T-helper 17 cell (primary cell): ENCODE data around the gene BPIFB6. TPM values are rescaled to one million over a fixed set of nuclear protein-coding genes. Genes with fewer than 3 reads are reported as not detected.
A peak's percentile ranks its signal among the peaks of the same experiment; 100 is the strongest.

Experiments used
- ATAC-seq: fragments of 150-1000 bp; cut with Tn5 transposase; 2 replicates; pipeline ENCODE4 v1.10.0; 2021; ENCODE audit warnings: mild to moderate bottlenecking, moderate library complexity
- DNase-seq, 3 donors: peaks; one replicate each; pipeline versions ENCODE4 v3.0.0 to v3.0.0-alpha.2; 2020 to 2021
- H3K9me3 ChIP-seq: one replicate; pipeline ENCODE4 v1.7.0; 2013; ENCODE audit warnings: low read length, mild to moderate bottlenecking; ENCODE audit not compliant: control insufficient read depth, poor library complexity, severe bottlenecking
- H3K27ac Mint-ChIP-seq: one replicate; pipeline ENCODE4 v1.8.0; 2022; ENCODE audit warnings: mild to moderate bottlenecking, moderate library complexity, mixed read lengths
- H3K27me3 Mint-ChIP-seq: one replicate; pipeline ENCODE4 v1.8.0; 2022; ENCODE audit warnings: mixed read lengths
- H3K36me3 Mint-ChIP-seq: one replicate; pipeline ENCODE4 v1.8.0; 2022; ENCODE audit warnings: low read depth, mixed read lengths
- H3K4me1 Mint-ChIP-seq: one replicate; pipeline ENCODE4 v1.8.0; 2022; ENCODE audit warnings: mild to moderate bottlenecking, mixed read lengths
- H3K4me3 Mint-ChIP-seq: one replicate; pipeline ENCODE4 v1.8.0; 2022; ENCODE audit warnings: mild to moderate bottlenecking, moderate library complexity, mixed read lengths
- total RNA-seq, 4 donors: library from RNA in 2 of 4; stranded (reverse) in 2 of 4; gene quantifications; one replicate each; pipeline ENCODE4 v1.2.3 and lab custom pipeline; 2022 to 2026

Gene BPIFB6
- total RNA-seq, 2 donors from 2014 or later, result not detected

GRCh38 chr20:33062105-33062824, 30.8 kb downstream of the BPIFB6 start:
- Mint-ChIP-seq H3K4me3 (no peak overlapping the region), H3K4me1 (peaks cover 8% of the 10 kb centered on the region)

DNA sequence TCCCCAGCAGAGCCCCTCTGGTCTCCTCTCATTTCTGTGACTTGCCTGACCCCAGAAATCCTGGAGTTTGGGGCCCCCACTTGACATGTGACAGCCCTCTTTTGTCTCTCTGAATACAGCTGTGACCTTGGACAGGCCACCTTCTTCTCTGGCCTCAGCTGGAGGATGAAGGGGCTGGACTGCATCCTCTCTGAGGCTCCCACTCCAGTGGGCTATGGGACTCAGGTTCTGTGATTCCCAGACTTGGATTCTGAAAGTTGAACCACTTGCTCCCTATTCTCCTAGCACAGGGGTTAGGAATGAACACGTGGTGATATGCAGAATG, 31.3 kb downstream of the BPIFB6 start:
- DNase-seq (no peak), ATAC-seq (no peak)
- Mint-ChIP-seq H3K36me3 (no peaks in the 10 kb centered on the region), H3K27ac (peak overlapping the region; percentile 74), H3K4me1 (peaks cover 7% of the 10 kb centered on the region), H3K27me3 (no peaks in the 10 kb centered on the region), H3K4me3 (no peak overlapping the region)
- H3K9me3 ChIP-seq, result no peaks in the 10 kb centered on the region

More at GRCh38 chr20:33062105-33062824, 30.8 kb downstream of the BPIFB6 start:
- H3K27ac Mint-ChIP-seq, result peak overlapping the region; percentile 74
- no peaks in the 10 kb centered on the region for H3K36me3 Mint-ChIP-seq
- no peak for ATAC-seq
- DNase-seq, result no peak
- no peaks in the 10 kb centered on the region for H3K9me3 ChIP-seq
- no peaks in the 10 kb centered on the region for H3K27me3 Mint-ChIP-seq

DNA sequence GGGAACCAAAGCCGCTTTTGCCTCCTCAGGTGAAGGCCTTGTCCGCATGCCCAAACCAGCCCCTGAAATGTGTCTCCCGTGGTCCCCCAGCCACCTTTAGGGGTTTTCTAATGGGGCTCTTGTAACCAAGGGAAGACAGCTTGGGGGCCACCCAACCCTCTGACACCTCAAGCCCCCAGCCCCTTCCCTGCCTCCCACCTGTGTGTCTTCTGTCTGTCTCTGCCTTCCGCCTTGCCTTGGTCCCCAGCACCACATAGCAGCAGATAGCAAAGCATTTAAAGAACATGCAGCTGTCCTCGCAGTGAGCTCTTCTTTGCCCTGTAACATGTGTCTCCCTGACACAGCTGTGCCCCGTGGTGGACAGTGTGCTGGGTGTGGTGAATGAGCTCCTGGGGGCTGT, 31.8 kb downstream of the BPIFB6 start:
- Mint-ChIP-seq H3K36me3 (no peaks in the 10 kb centered on the region), H3K4me1 (peaks cover 9% of the 10 kb centered on the region), H3K4me3 (no peak overlapping the region), H3K27me3 (no peaks in the 10 kb centered on the region), H3K27ac (peak overlapping the region; percentile 74)
- DNase-seq, result no peak
- no peaks in the 10 kb centered on the region for H3K9me3 ChIP-seq
- no peak for ATAC-seq

DNA sequence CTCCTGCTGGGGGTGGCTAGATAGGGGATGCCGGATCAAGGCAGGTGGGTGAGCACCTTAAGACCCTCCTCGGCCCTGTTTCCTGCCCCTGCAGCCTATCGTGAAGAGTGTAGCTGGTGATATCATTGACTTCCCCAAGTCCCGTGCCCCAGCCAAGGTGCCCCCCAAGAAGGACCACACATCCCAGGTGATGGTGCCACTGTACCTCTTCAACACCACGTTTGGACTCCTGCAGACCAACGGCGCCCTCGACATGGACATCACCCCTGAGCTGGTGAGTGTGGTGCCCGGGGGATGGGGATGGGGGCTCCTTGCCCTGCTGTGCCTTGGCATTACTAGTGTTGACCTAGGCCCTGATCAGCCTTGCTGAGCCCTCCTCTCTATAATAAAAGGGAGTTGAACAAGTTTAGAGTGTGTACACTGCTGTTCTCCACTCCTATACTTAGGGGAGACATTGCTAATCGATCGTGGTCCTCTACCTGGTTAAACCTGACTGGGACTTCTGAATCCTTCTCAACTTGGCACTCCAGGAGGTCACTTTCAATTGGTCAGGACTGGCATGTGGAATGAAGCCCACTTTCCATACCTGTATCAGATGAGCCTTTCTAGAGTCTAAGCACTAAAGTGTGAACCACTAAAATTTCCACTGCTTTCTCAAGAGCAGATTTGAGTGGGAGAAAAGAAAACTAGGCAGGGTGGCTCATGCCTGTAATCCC, 33.3 kb downstream of the BPIFB6 start:
- H3K36me3 Mint-ChIP-seq, result no peaks in the 10 kb centered on the region
- H3K4me1 Mint-ChIP-seq, result peaks cover 12% of the 10 kb centered on the region
- no peak for DNase-seq
- no peak overlapping the region for H3K4me3 Mint-ChIP-seq
- H3K9me3 ChIP-seq, result no peaks in the 10 kb centered on the region
- no peak for ATAC-seq
- no peak overlapping the region for H3K27ac Mint-ChIP-seq
- H3K27me3 Mint-ChIP-seq, result no peaks in the 10 kb centered on the region

DNA sequence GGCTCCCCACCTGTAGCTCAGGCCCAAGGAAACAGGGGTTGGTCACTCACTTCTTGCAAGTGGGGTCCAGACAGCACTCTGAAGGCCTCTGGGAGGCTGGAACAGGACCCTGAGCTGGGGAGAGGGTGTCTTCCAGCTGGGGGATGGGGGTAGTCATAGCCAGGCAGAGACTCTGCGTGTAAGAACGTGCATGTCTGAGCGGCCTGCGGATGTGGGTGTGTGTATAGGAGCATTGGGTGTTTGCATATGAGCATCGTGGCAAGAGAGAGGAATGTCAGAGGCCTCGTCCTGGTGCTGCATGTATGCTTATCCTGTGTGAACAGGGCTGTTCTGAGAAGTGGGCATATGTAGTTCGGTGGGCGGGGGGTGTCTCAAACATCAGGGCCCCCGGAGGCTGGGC, 34.3 kb downstream of the BPIFB6 start:
- DNase-seq (no peak), ATAC-seq (no peak)
- Mint-ChIP-seq H3K27ac (no peak overlapping the region), H3K4me1 (peaks cover 13% of the 10 kb centered on the region), H3K27me3 (no peaks in the 10 kb centered on the region), H3K4me3 (no peak overlapping the region), H3K36me3 (no peaks in the 10 kb centered on the region)
- no peaks in the 10 kb centered on the region for H3K9me3 ChIP-seq

GRCh38 chr20:33067806-33068205, 36.4 kb downstream of the BPIFB6 start:
- H3K27me3 Mint-ChIP-seq, result no peaks in the 10 kb centered on the region
- ATAC-seq (no peak), DNase-seq (no peak)
- peak overlapping the region; percentile 73 for H3K4me3 Mint-ChIP-seq
- H3K4me1 Mint-ChIP-seq, result peaks cover 14% of the 10 kb centered on the region
- no peaks in the 10 kb centered on the region for H3K9me3 ChIP-seq
- no peaks in the 10 kb centered on the region for H3K36me3 Mint-ChIP-seq
- H3K27ac Mint-ChIP-seq, result peak overlapping the region; percentile 84

- DNase-seq (no peak), ATAC-seq (no peak)
- Mint-ChIP-seq H3K36me3 (no peaks in the 10 kb centered on the region), H3K4me3 (peak overlapping the region; percentile 73), H3K27ac (peak overlapping the region; percentile 84), H3K4me1 (peaks cover 14% of the 10 kb centered on the region), H3K27me3 (no peaks in the 10 kb centered on the region)
- no peaks in the 10 kb centered on the region for H3K9me3 ChIP-seq
Observed at GRCh38 chr20:33068251-33068939, 36.9 kb downstream of the BPIFB6 start.

DNA sequence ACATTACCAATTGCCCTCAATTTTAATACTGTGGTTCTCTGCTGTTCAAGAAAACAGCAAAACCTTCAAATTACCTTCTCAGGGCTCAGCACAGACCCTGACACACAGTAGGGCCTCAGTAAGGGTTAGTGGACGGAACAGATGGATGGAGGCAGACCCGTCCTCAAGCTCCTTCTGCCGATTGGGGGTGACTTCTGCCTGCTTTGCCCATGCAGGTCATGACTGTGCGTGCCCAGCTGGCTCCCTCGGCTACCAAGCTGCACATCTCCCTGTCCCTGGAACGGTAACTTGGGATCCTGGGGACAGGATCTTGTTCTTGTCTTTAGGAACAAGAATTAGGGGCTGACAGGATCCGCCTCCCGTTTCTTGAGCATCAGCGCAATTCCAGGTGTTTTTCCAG, 38.2 kb downstream of the BPIFB6 start:
- no peaks in the 10 kb centered on the region for H3K27me3 Mint-ChIP-seq
- ATAC-seq (no peak), DNase-seq (no peak)
- H3K4me1 Mint-ChIP-seq, result peaks cover 14% of the 10 kb centered on the region
- H3K4me3 Mint-ChIP-seq, result no peak overlapping the region
- H3K27ac Mint-ChIP-seq, result peak overlapping the region; percentile 11
- H3K36me3 Mint-ChIP-seq, result peaks cover under 1% of the 10 kb centered on the region
- H3K9me3 ChIP-seq, result no peaks in the 10 kb centered on the region

DNA sequence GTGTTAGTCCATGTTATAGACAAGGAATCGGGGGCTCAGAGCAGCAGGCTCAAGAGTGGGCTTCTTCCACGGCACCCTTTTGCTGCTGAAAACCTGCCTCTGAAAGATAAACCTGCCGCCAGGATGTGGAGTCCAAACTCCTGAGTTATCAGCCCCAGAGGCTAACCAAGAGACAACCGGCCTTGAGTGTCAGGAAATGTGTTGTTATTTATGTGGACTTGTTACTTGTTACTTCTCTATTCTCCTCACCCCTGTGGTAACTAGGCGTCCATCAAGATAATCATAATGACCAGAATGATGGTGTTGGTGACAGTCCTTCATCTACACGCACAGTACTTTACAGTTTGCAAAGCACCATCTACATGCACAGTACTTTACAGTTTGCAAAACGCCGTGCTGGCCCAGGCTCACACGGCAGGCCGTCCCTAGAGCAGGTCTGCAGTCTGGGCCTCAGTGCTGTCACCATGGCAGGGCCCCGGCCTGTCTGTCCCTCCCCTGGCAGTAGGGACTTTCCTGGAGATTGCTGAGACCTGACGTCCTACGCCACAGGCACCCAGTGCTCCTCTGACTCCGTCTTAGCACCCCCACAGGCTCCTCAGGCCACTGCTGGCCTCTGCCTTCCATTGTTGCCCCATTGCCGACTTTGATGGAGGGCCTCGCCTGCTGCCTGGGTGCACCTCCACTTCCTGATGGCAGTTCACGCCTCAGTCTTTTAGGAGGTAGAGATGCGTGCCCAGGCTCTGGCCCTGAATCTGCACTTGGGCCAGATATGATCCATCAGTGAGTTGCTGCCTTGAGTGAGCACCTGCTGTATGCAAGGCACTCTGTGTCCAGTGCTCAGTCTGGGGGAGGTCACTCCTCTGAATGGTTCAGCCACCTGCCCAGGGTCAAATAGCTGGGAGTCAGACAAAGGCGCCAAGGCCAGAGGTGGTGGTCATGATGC, 38.9 kb downstream of the BPIFB6 start:
- Mint-ChIP-seq H3K27ac (peak overlapping the region; percentile 11), H3K27me3 (no peaks in the 10 kb centered on the region), H3K4me3 (no peak overlapping the region), H3K4me1 (peaks cover 14% of the 10 kb centered on the region), H3K36me3 (peaks cover 2% of the 10 kb centered on the region)
- DNase-seq (no peak), ATAC-seq (no peak)
- H3K9me3 ChIP-seq, result no peaks in the 10 kb centered on the region

DNA sequence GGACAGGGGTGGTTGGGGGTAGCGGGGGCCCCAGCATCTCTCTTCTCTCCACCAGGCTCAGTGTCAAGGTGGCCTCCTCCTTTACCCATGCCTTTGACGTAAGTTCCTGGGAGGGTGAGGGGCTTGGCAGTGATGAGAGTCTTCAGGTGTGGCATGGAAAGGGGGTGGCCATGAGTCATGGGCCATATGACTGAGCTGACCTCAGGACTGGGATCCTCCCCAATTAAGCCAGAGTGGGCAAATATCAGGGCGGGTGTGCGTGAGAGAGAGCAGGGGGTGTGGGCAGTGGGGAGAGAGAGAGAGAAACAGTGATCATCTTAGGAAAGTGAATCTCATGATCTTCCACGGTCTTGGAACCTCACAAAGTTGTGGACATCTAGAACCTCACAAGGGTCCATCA, 39.8 kb downstream of the BPIFB6 start:
- H3K36me3 Mint-ChIP-seq, result peaks cover 2% of the 10 kb centered on the region
- DNase-seq (no peak), ATAC-seq (no peak)
- H3K4me1 Mint-ChIP-seq, result peaks cover 18% of the 10 kb centered on the region
- H3K9me3 ChIP-seq, result no peaks in the 10 kb centered on the region
- H3K27ac Mint-ChIP-seq, result no peak overlapping the region
- H3K27me3 Mint-ChIP-seq, result no peaks in the 10 kb centered on the region
- no peak overlapping the region for H3K4me3 Mint-ChIP-seq

GRCh38 chr20:33072362-33072761, 40.9 kb downstream of the BPIFB6 start:
- DNase-seq, result no peak
- no peak overlapping the region for H3K27ac Mint-ChIP-seq
- H3K4me1 Mint-ChIP-seq, result peaks cover 18% of the 10 kb centered on the region
- H3K27me3 Mint-ChIP-seq, result no peaks in the 10 kb centered on the region
- H3K4me3 Mint-ChIP-seq, result no peak overlapping the region
- no peak for ATAC-seq
- no peaks in the 10 kb centered on the region for H3K9me3 ChIP-seq
- H3K36me3 Mint-ChIP-seq, result peaks cover 2% of the 10 kb centered on the region

DNA sequence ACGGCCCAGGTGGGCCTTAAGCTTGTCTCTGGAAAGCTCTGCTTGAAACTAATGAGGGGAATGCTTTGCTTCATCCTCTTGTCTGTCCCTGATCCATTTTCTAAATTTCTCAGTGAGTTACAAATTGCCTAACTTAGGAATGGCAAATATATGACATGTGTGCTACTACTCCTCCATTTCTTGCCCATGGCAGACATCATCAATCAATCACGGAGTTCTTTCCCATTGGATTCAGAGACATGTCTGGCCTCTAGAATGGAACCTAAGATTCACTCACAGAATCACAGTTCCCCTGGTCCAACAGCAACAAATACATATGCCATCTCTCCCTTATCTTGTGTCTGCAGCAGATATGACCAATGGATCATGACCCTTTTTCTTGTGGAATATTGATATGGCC, 41.4 kb downstream of the BPIFB6 start:
- H3K4me1 Mint-ChIP-seq, result peaks cover 17% of the 10 kb centered on the region
- H3K9me3 ChIP-seq, result no peaks in the 10 kb centered on the region
- no peak for DNase-seq
- H3K27me3 Mint-ChIP-seq, result no peaks in the 10 kb centered on the region
- peaks cover 2% of the 10 kb centered on the region for H3K36me3 Mint-ChIP-seq
- ATAC-seq, result no peak
- H3K4me3 Mint-ChIP-seq, result no peak overlapping the region
- H3K27ac Mint-ChIP-seq, result no peak overlapping the region

DNA sequence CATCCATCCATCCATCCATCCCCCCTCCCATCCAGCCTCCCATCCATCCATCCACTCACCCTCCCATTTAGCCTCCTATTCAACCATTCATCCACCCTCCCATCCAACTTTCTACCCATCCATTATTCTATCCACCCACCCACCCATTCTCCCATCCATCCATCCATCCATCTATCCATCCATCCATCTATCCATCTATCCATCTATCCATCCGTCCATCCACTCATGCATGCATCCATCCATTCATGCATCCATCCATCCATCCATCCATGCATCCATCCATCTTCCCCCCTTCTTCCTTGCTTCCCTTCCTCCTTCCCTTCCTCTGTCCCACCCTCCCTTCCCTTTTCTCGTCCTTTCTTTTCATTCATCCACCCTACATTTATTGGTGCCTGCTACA, 43.2 kb downstream of the BPIFB6 start:
- Mint-ChIP-seq H3K27ac (no peak overlapping the region), H3K4me1 (peaks cover 8% of the 10 kb centered on the region), H3K27me3 (no peaks in the 10 kb centered on the region), H3K36me3 (peaks cover 2% of the 10 kb centered on the region), H3K4me3 (no peak overlapping the region)
- ATAC-seq (no peak), DNase-seq (no peak)
- H3K9me3 ChIP-seq, result no peaks in the 10 kb centered on the region
